G401.6 (cell line): ENCODE data around the gene UBR2.
A peak's percentile ranks its signal among the peaks of the same experiment; 100 is the strongest.
"Not testable (repeated sequence)": the region's sequence is repeated elsewhere in the genome, so short reads cannot be mapped to it uniquely, and the experiment has no call there.

Experiments used
- FAIRE-seq: peaks from 2 replicates; lab custom pipeline; 2012; peaks lifted over from hg19 to GRCh38; lab: Jason Lieb, UNC

The UBR2 gene

GRCh38 chr6:42693725-42694323 is 130.0 kb downstream of the UBR2 start:
- FAIRE-seq, result no peak

- no peak for FAIRE-seq
Measured at GRCh38 chr6:42694586-42694985, 130.8 kb downstream of the UBR2 start.

- FAIRE-seq, result no peak
Measured at GRCh38 chr6:42696526-42697267, 132.9 kb downstream of the UBR2 start.

GRCh38 chr6:42697268-42697655 is 133.4 kb downstream of the UBR2 start:
- no peak for FAIRE-seq

GRCh38 chr6:42698217-42698616 is 134.4 kb downstream of the UBR2 start:
- no peak for FAIRE-seq

GRCh38 chr6:42702200-42702599 is 138.4 kb downstream of the UBR2 start:
- no peak for FAIRE-seq

- FAIRE-seq, result not testable (repeated sequence)
Measured at GRCh38 chr6:42702786-42703185, 139.0 kb downstream of the UBR2 start.

GRCh38 chr6:42704251-42704936 is 140.6 kb downstream of the UBR2 start:
- FAIRE-seq, result no peak

- FAIRE-seq, result no peak
Measured at GRCh38 chr6:42704937-42705374, 141.1 kb downstream of the UBR2 start.

GRCh38 chr6:42707595-42707994 is 143.8 kb downstream of the UBR2 start:
- FAIRE-seq, result no peak

- no peak for FAIRE-seq
Measured at GRCh38 chr6:42708096-42708495, 144.3 kb downstream of the UBR2 start.

GRCh38 chr6:42709871-42710270 is 146.0 kb downstream of the UBR2 start:
- no peak for FAIRE-seq

GRCh38 chr6:42710316-42710715 is 146.5 kb downstream of the UBR2 start:
- FAIRE-seq, result no peak

- FAIRE-seq, result no peak
Measured at GRCh38 chr6:42711930-42712329, 148.1 kb downstream of the UBR2 start.

- FAIRE-seq, result no peak
Measured at GRCh38 chr6:42714098-42714761, 150.4 kb downstream of the UBR2 start.

- no peak for FAIRE-seq
Measured at GRCh38 chr6:42715871-42716270, 152.0 kb downstream of the UBR2 start.

GRCh38 chr6:42720739-42721138 is 156.9 kb downstream of the UBR2 start:
- no peak for FAIRE-seq

GRCh38 chr6:42722497-42722896 is 158.7 kb downstream of the UBR2 start, which contains the start of gene PRPH2:
Gene PRPH2 (minus strand): TSS chr6:42722597. CDS start chr6:42722334, 263 bp downstream.
- no peak for FAIRE-seq

- no peak for FAIRE-seq
Measured at GRCh38 chr6:42724825-42725224, 161.0 kb downstream of the UBR2 start.

GRCh38 chr6:42726026-42726425 is 162.2 kb downstream of the UBR2 start:
- no peak for FAIRE-seq

GRCh38 chr6:42726485-42727086 is 162.8 kb downstream of the UBR2 start:
- FAIRE-seq, result peak; percentile 93

- no peak for FAIRE-seq
Measured at GRCh38 chr6:42727087-42727611, 163.3 kb downstream of the UBR2 start.
